HUES48 (cell line): Measurements from ENCODE around the gene MASTL.

Experiments used
- H3K27ac ChIP-seq: one replicate; pipeline ENCODE4 v1.7.0; 2013; ENCODE audit warnings: low read depth, low read length, inconsistent platforms
- H3K27me3 ChIP-seq: 2 replicates; pipeline ENCODE4 v1.6.1; 2013; ENCODE audit warnings: mild to moderate bottlenecking, low read length; ENCODE audit not compliant: control insufficient read depth, insufficient read depth
- H3K36me3 ChIP-seq: 2 replicates; pipeline ENCODE4 v1.6.1; 2013; ENCODE audit warnings: low read length; ENCODE audit not compliant: control insufficient read depth, insufficient read depth
- H3K4me1 ChIP-seq: 2 replicates; pipeline ENCODE4 v1.6.1; 2013; ENCODE audit warnings: mild to moderate bottlenecking, low read length; ENCODE audit not compliant: control insufficient read depth, insufficient read depth
- H3K4me3 ChIP-seq: 2 replicates; pipeline ENCODE4 v1.5.1; 2013; ENCODE audit warnings: mild to moderate bottlenecking, low read depth, low read length
- H3K9ac ChIP-seq: 2 replicates; pipeline ENCODE4 v1.6.1; 2013; ENCODE audit warnings: mild to moderate bottlenecking, low read depth, low read length, moderate library complexity
- H3K9me3 ChIP-seq: 2 replicates; pipeline ENCODE4 v1.6.1; 2013; ENCODE audit warnings: low read length; ENCODE audit not compliant: control insufficient read depth, insufficient read depth

Gene MASTL

GRCh38 chr10:27223964-27224363, 68.8 kb downstream of the MASTL start:
- Histone ChIP-seq H3K27me3 (no peaks in the 10 kb centered on the region), H3K4me3 (no peak overlapping the region), H3K4me1 (no peaks in the 10 kb centered on the region), H3K36me3 (peaks cover 27% of the 10 kb centered on the region), H3K9me3 (no peaks in the 10 kb centered on the region), H3K27ac (no peak overlapping the region), H3K9ac (no peak overlapping the region)

GRCh38 chr10:27225011-27225590, 69.9 kb downstream of the MASTL start:
- no peaks in the 10 kb centered on the region for H3K27me3 ChIP-seq
- H3K27ac ChIP-seq: no peak overlapping the region
- H3K9me3 ChIP-seq: no peaks in the 10 kb centered on the region
- H3K36me3 ChIP-seq: peaks cover 17% of the 10 kb centered on the region
- H3K4me3 ChIP-seq: no peak overlapping the region
- no peak overlapping the region for H3K9ac ChIP-seq
- H3K4me1 ChIP-seq: no peaks in the 10 kb centered on the region

- Histone ChIP-seq H3K4me1 (no peaks in the 10 kb centered on the region), H3K27ac (no peak overlapping the region), H3K4me3 (no peak overlapping the region), H3K9ac (no peak overlapping the region), H3K27me3 (no peaks in the 10 kb centered on the region), H3K36me3 (peaks cover 12% of the 10 kb centered on the region), H3K9me3 (no peaks in the 10 kb centered on the region)
These were observed 70.6 kb downstream of the MASTL start for GRCh38 chr10:27225642-27226257.

GRCh38 chr10:27230022-27230421, 74.9 kb downstream of the MASTL start:
- Histone ChIP-seq H3K27me3 (no peaks in the 10 kb centered on the region), H3K9me3 (no peaks in the 10 kb centered on the region), H3K36me3 (peaks cover 10% of the 10 kb centered on the region), H3K4me1 (no peaks in the 10 kb centered on the region), H3K4me3 (no peak overlapping the region), H3K9ac (no peak overlapping the region), H3K27ac (no peak overlapping the region)

GRCh38 chr10:27235706-27236105, 80.6 kb downstream of the MASTL start:
- H3K9ac ChIP-seq: no peak overlapping the region
- H3K4me3 ChIP-seq: no peak overlapping the region
- no peaks in the 10 kb centered on the region for H3K4me1 ChIP-seq

More at GRCh38 chr10:27235706-27236105, 80.6 kb downstream of the MASTL start:
- no peaks in the 10 kb centered on the region for H3K27me3 ChIP-seq
- no peaks in the 10 kb centered on the region for H3K9me3 ChIP-seq
- H3K36me3 ChIP-seq: peaks cover 10% of the 10 kb centered on the region
- no peak overlapping the region for H3K27ac ChIP-seq
